Liver (tissue), 9 donors: ENCODE results near the gene ZNF423. TPM values are rescaled to one million over a fixed set of nuclear protein-coding genes. Genes with fewer than 3 reads are reported as not detected.

Experiments
- DNase-seq: peaks from one replicate; pipeline ENCODE4 v3.0.0-alpha.2; 2017; ENCODE audit warnings: low spot score
- H3K27ac ChIP-seq, 2 donors: one replicate each; pipeline ENCODE4 v1.7.0; 2013; ENCODE audit warnings: inconsistent platforms in 2 of 2, low read length in 2 of 2, control low read depth in 1 of 2, low read depth in 1 of 2, mild to moderate bottlenecking in 1 of 2
- H3K27me3 ChIP-seq, 4 donors: one replicate each; pipeline versions ENCODE4 v1.6.1 to v1.7.0; 2013; ENCODE audit warnings: low read length in 3 of 4, inconsistent platforms in 1 of 4, mild to moderate bottlenecking in 1 of 4, moderate library complexity in 1 of 4; ENCODE audit not compliant: control insufficient read depth in 4 of 4, insufficient read depth in 4 of 4
- H3K36me3 ChIP-seq, 4 donors: one replicate each; pipeline versions ENCODE4 v1.6.1 to v1.7.0; 2013; ENCODE audit warnings: low read length in 3 of 4, mild to moderate bottlenecking in 3 of 4, low read depth in 1 of 4, moderate library complexity in 1 of 4; ENCODE audit not compliant: control insufficient read depth in 4 of 4, insufficient read depth in 3 of 4
- H3K4me1 ChIP-seq, 4 donors: one replicate each; pipeline versions ENCODE4 v1.6.1 to v1.7.0; 2013; ENCODE audit warnings: low read length in 3 of 4, mild to moderate bottlenecking in 3 of 4, moderate library complexity in 1 of 4; ENCODE audit not compliant: control insufficient read depth in 4 of 4, insufficient read depth in 4 of 4
- H3K4me3 ChIP-seq, 3 donors: one replicate each; pipeline versions ENCODE4 v1.6.1 to v1.7.0; 2013; ENCODE audit warnings: low read length in 3 of 3, control low read depth in 1 of 3, low read depth in 1 of 3, mild to moderate bottlenecking in 1 of 3
- H3K9ac ChIP-seq, 2 donors: one replicate each; pipeline ENCODE4 v1.7.0; 2013; ENCODE audit warnings: low read length in 2 of 2, mild to moderate bottlenecking in 2 of 2, moderate library complexity in 2 of 2, control low read depth in 1 of 2, low read depth in 1 of 2
- H3K9me3 ChIP-seq, 4 donors: one replicate each; pipeline versions ENCODE4 v1.6.1 to v1.7.0; 2013; ENCODE audit warnings: low read length in 3 of 4; ENCODE audit not compliant: control insufficient read depth in 4 of 4
- EGR1 ChIP-seq, 2 donors: IDR thresholded peaks; 2 replicates each; pipeline ENCODE4 v1.6.1; 2016 to 2018; ENCODE audit warnings: antibody characterized with exemption in 2 of 2, low read depth in 2 of 2
- FOXA1 ChIP-seq: IDR thresholded peaks from 2 replicates; pipeline ENCODE4 v1.6.1; 2016; ENCODE audit warnings: antibody characterized with exemption
- FOXA2 ChIP-seq: IDR thresholded peaks from 2 replicates; pipeline ENCODE4 v1.6.1; 2016; ENCODE audit warnings: antibody characterized with exemption
- GABPA ChIP-seq, 2 donors: IDR thresholded peaks in 1 of 2; conservative IDR thresholded peaks in 1 of 2; 2 replicates each; pipeline ENCODE4 v1.6.1; 2016; ENCODE audit warnings: antibody characterized with exemption in 2 of 2, mild to moderate bottlenecking in 1 of 2, moderate library complexity in 1 of 2
- HNF4A ChIP-seq, 2 donors: conservative IDR thresholded peaks; 2 replicates each; pipeline ENCODE4 v1.6.1; 2016; ENCODE audit warnings: antibody characterized with exemption in 2 of 2, mild to moderate bottlenecking in 2 of 2
- HNF4G ChIP-seq: IDR thresholded peaks from 2 replicates; pipeline ENCODE4 v1.6.1; 2016; ENCODE audit warnings: antibody characterized with exemption
- JUND ChIP-seq, 2 donors: IDR thresholded peaks; 2 replicates each; pipeline ENCODE4 v1.6.1; 2016; ENCODE audit warnings: antibody characterized with exemption in 2 of 2
- NR2F2 ChIP-seq: IDR thresholded peaks from 2 replicates; pipeline ENCODE4 v1.6.1; 2016; ENCODE audit warnings: antibody characterized with exemption
- RAD21 ChIP-seq, 2 donors: IDR thresholded peaks; 2 replicates each; pipeline ENCODE4 v1.6.1; 2016; ENCODE audit warnings: antibody characterized with exemption in 2 of 2, mild to moderate bottlenecking in 2 of 2
- RXRA ChIP-seq, 2 donors: IDR thresholded peaks; 2 replicates each; pipeline ENCODE4 v1.6.1; 2017 to 2018; ENCODE audit warnings: antibody characterized with exemption in 2 of 2, mild to moderate bottlenecking in 1 of 2
- TAF1 ChIP-seq: conservative IDR thresholded peaks from 2 replicates; pipeline ENCODE4 v1.6.1; 2016; ENCODE audit warnings: antibody characterized with exemption, mild to moderate bottlenecking
- WGBS: extraction: QIAGEN DNeasy Blood & Tissue Kit; methylation state at CpG from one replicate; pipeline ENCODE4 v1.1.7; 2013; 5-methylcytosine and 5-hydroxymethylcytosine counted together
- polyA plus RNA-seq, 2 donors: library from polyadenylated mRNA; stranded (reverse) in 1 of 2; unstranded in 1 of 2; fragments of 200-250 nt in 1 of 2; fragments of >200 nt in 1 of 2; fragmentation: Nextera tagmentation in 1 of 2; extraction: Ambion mirVana in 1 of 2; gene quantifications; one replicate each; pipeline versions ENCODE4 v1.2.1 to v1.2.3, GENCODE V29; 2013 to 2015
- total RNA-seq, 2 donors: library from RNA; depleted of rRNA; stranded (reverse); fragments of >200 nt; gene quantifications; one replicate each; pipeline ENCODE4 v1.2.3, GENCODE V29; 2014
- TF ChIP-seq, protein P1 (sequence below): IDR thresholded peaks from 2 replicates; pipeline ENCODE4 v1.6.1; 2016; ENCODE audit warnings: antibody characterized with exemption
- TF ChIP-seq, protein P2 (sequence below): IDR thresholded peaks from 2 replicates; pipeline ENCODE4 v1.6.1; 2016; ENCODE audit warnings: antibody characterized with exemption, mild to moderate bottlenecking
- TF ChIP-seq, protein P3 (sequence below): IDR thresholded peaks from 2 replicates; pipeline ENCODE4 v1.6.1; 2016; ENCODE audit warnings: antibody characterized with exemption
- TF ChIP-seq, protein P4 (sequence below): fragments of 150-350 bp; IDR thresholded peaks from 2 replicates; pipeline ENCODE4 v1.5.1; 2017; ENCODE audit warnings: improper control_type of control experiment, low read depth, low read length; ENCODE audit not compliant: missing input control
- donor health status: healthy.
- donor health status: healthy.
- donor health status: healthy.
- donor health status: healthy.
- donor health status: healthy.

The ZNF423 gene
- total and polyA plus RNA-seq, 4 donors = 0.24 to 1.6 (median 0.39) TPM

DNA sequence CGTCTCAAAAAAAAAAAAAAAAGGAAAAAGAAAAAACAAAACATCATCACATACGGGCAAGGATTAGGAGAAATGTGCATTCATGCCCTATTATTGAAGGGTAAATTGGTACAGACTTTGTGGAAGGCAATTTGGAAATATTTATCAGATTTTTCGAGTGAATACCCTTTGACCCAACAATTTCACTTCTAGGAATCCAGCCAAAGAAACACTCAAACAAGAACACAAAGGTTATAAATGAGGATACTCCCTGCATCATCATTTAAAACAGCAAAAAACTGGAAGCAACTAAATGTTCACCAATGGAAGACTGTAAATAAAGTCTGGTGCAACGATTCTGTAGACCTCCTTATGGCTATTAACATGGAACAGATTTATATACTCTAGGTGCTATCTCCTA lies 12.9 kb downstream of the ZNF423 start:
- H3K27ac ChIP-seq = no peak overlapping the region

More for the DNA sequence above, 12.9 kb downstream of the ZNF423 start:
- TF ChIP-seq HNF4G = no peak
- no peak for TF ChIP-seq FOXA2
- peak in 1 of 2 donors; percentile 24 for TF ChIP-seq RXRA (IDR thresholded peaks at IDR 0.05)
- TF ChIP-seq, protein P1, sequence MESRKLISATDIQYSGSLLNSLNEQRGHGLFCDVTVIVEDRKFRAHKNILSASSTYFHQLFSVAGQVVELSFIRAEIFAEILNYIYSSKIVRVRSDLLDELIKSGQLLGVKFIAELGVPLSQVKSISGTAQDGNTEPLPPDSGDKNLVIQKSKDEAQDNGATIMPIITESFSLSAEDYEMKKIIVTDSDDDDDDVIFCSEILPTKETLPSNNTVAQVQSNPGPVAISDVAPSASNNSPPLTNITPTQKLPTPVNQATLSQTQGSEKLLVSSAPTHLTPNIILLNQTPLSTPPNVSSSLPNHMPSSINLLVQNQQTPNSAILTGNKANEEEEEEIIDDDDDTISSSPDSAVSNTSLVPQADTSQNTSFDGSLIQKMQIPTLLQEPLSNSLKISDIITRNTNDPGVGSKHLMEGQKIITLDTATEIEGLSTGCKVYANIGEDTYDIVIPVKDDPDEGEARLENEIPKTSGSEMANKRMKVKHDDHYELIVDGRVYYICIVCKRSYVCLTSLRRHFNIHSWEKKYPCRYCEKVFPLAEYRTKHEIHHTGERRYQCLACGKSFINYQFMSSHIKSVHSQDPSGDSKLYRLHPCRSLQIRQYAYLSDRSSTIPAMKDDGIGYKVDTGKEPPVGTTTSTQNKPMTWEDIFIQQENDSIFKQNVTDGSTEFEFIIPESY = no peak
- no peak for TF ChIP-seq NR2F2
- no peak for TF ChIP-seq FOXA1
- TF ChIP-seq HNF4A (conservative IDR thresholded peaks at IDR 0.05) = peak; percentile 23 to 28
- TF ChIP-seq, protein P2, sequence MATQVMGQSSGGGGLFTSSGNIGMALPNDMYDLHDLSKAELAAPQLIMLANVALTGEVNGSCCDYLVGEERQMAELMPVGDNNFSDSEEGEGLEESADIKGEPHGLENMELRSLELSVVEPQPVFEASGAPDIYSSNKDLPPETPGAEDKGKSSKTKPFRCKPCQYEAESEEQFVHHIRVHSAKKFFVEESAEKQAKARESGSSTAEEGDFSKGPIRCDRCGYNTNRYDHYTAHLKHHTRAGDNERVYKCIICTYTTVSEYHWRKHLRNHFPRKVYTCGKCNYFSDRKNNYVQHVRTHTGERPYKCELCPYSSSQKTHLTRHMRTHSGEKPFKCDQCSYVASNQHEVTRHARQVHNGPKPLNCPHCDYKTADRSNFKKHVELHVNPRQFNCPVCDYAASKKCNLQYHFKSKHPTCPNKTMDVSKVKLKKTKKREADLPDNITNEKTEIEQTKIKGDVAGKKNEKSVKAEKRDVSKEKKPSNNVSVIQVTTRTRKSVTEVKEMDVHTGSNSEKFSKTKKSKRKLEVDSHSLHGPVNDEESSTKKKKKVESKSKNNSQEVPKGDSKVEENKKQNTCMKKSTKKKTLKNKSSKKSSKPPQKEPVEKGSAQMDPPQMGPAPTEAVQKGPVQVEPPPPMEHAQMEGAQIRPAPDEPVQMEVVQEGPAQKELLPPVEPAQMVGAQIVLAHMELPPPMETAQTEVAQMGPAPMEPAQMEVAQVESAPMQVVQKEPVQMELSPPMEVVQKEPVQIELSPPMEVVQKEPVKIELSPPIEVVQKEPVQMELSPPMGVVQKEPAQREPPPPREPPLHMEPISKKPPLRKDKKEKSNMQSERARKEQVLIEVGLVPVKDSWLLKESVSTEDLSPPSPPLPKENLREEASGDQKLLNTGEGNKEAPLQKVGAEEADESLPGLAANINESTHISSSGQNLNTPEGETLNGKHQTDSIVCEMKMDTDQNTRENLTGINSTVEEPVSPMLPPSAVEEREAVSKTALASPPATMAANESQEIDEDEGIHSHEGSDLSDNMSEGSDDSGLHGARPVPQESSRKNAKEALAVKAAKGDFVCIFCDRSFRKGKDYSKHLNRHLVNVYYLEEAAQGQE = no peak
- TF ChIP-seq, protein P3, sequence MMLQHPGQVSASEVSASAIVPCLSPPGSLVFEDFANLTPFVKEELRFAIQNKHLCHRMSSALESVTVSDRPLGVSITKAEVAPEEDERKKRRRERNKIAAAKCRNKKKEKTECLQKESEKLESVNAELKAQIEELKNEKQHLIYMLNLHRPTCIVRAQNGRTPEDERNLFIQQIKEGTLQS = no peak
- no peak for TF ChIP-seq GABPA (IDR thresholded peaks at IDR 0.05 in 1 of 2, conservative IDR thresholded peaks at IDR 0.05 in 1 of 2)
- TF ChIP-seq, protein P4, sequence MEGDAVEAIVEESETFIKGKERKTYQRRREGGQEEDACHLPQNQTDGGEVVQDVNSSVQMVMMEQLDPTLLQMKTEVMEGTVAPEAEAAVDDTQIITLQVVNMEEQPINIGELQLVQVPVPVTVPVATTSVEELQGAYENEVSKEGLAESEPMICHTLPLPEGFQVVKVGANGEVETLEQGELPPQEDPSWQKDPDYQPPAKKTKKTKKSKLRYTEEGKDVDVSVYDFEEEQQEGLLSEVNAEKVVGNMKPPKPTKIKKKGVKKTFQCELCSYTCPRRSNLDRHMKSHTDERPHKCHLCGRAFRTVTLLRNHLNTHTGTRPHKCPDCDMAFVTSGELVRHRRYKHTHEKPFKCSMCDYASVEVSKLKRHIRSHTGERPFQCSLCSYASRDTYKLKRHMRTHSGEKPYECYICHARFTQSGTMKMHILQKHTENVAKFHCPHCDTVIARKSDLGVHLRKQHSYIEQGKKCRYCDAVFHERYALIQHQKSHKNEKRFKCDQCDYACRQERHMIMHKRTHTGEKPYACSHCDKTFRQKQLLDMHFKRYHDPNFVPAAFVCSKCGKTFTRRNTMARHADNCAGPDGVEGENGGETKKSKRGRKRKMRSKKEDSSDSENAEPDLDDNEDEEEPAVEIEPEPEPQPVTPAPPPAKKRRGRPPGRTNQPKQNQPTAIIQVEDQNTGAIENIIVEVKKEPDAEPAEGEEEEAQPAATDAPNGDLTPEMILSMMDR = no peak
- no peak for TF ChIP-seq RAD21 (IDR thresholded peaks at IDR 0.05)
- no peak for TF ChIP-seq JUND (IDR thresholded peaks at IDR 0.05)
- no peak for TF ChIP-seq TAF1
- TF ChIP-seq EGR1 (IDR thresholded peaks at IDR 0.05; ENCODE audit: low read depth in 2 of 2) = no peak
- H3K27me3 ChIP-seq = peaks cover 0 to 3% (median 0%) of the 10 kb centered on the region in 4 donors
- no peaks in the 10 kb centered on the region for H3K9me3 ChIP-seq
- H3K9ac ChIP-seq = no peak overlapping the region
- DNase-seq = no peak
- no peaks in the 10 kb centered on the region for H3K36me3 ChIP-seq
- no peak overlapping the region for H3K4me3 ChIP-seq
- WGBS = 39% methylated on average over 4 of the region's 4 CpGs
- H3K4me1 ChIP-seq = no peaks in the 10 kb centered on the region
